Prostate gland (tissue), 2 donors: ENCODE measurements around the gene PRPF38A.

ENCODE experiments used
- CTCF ChIP-seq, 4 experiments: fragments of 200-600 bp in 2 of 4; fragments of 450-650 bp in 2 of 4; sonication (generic) in 2 of 4; IDR thresholded peaks; 1 replicate in 3 of 4; 2 replicates in 1 of 4; pipeline ENCODE4 v1.5.1; 2016 to 2019; ENCODE audit warnings: antibody characterized with exemption in 4 of 4, mild to moderate bottlenecking in 2 of 4, moderate library complexity in 2 of 4
- POLR2A ChIP-seq: fragments of 450-650 bp; IDR thresholded peaks from one replicate; pipeline ENCODE4 v1.6.1; 2016; ENCODE audit warnings: antibody characterized with exemption, mild to moderate bottlenecking

GRCh38 chr1:52454779-52455178 lies 50.4 kb downstream of the PRPF38A start:
- no peak for TF ChIP-seq CTCF (IDR thresholded peaks at IDR 0.05)
- no peak for TF ChIP-seq POLR2A
